NCI-H524 (cell line): ENCODE results near the gene PIK3R6.
"Not testable (repeated sequence)": the region's sequence is repeated elsewhere in the genome, so short reads cannot be mapped to it uniquely, and the experiment has no call there.

Experiments used
- DNase-seq, 2 experiments: peaks; one replicate each; lab custom pipeline; 2025; lab: John Stamatoyannopoulos, UW

The PIK3R6 gene

DNA sequence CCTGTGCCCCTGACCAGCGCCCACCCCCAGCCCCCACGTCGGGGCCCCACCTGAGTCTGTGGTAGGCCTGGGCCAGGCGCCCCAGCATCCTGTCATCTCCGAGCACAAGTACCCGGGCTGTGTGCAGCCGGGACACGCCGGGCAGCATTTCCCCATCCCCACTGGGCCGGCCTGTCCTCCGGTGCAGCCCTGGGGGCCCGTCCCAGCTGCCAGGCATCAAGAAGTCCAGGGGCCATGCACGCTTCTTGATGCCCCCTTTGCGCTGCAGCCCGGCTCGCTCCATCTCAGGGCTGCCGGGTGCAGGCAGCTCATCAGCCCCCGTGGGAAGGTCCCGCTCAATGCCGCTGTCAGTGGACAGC lies 39.0 kb downstream of the PIK3R6 start:
- no peak for DNase-seq

DNA sequence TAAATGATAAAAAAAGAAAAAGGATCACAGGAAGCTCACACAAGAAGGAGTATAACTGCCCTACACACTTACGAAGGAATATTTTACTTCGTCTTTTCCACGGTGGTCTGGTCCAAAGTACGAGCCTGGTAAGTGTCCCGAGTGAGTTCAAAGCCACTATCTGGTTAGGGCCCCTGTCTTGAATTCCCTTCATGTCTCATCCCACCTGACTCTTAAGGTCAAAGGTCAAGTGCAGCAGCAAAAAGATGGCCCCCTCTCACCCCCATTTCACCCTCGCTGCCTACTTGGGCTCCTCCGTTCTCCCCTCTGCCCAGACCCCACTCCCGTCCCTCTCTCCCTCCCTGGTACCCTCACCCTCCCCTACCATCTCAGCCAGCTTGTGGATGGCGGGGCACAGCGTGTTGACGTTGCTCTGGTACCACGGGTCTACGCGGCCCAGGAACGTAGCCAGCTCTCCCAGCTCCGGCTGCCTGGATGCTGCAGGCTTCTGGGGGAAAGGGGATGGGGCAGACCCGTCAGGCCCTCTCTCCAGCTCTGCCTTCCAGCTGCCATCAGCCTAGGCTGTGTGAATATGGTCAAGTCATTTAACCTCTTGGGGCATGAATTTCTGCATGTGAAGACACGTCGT lies 40.6 kb downstream of the PIK3R6 start:
- no peak for DNase-seq

DNA sequence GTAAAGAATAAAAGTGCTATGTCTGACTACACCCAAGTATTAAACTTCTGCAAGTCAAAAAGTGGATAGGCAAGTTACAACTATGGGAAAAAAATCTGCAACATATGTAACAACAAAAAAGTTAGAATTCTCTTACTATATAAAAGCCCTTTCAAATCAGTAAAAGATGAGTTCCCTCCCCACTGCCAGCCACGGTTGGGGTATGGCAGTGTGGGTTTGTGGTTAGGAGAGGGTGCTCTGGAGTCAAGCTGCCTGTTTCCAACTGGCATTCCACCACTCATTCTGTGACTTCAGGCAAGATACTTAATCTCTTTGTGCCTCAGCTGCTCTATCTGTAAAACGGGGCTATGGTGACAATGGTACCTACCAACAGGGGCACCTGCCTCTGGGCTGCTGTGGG lies 41.7 kb downstream of the PIK3R6 start:
- DNase-seq, result no peak

DNA sequence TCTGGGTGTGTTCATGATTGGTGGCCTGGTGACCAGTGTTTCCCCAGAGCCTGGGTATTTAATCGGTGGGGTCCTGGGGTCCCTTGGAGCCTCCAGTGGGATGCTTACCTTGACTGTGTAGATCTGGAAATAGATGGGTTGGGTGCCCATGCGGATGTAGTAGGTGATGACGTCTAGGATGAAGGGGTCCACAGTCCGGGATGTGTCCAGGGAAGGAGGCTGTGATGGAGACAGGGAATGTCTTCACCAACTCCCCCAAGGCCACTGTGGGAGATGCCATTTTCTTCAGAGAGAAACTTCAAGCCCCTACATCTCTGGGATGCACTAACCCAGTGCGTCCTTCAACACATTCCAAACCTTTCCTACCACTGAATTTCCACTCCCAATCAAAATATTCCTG lies 44.2 kb downstream of the PIK3R6 start:
- no peak for DNase-seq

DNA sequence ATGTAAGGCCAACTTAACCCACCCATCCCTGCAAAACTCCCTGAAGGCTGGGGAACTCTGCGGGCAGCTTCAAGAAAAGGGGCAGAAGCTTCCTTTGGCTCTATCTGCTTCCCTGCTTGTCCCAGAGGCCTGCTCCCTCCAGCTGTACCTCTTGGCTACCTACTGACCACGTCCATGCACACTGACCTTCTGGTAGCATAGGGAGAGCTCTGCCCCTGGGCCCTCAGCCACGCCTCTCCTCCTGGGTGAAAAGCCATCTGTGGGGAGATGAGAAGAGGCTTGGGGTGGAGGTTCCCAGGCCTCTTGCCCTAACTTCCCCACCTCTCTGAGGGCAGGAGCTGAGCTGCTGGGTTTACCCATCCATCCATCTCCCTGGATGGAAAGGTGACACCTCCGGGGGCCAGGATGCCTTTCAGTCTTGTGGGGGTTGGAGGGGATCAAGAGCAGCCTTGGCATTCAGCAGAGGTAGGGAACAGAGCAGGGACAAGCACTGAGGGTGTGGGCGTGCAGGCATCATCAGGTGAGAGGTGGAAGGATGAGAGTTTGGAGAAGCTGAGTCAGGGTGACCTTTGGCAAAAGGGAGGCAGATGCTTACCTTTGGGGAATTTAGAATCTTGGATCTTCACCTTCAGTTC lies 45.0 kb downstream of the PIK3R6 start:
- DNase-seq, result no peak

DNA sequence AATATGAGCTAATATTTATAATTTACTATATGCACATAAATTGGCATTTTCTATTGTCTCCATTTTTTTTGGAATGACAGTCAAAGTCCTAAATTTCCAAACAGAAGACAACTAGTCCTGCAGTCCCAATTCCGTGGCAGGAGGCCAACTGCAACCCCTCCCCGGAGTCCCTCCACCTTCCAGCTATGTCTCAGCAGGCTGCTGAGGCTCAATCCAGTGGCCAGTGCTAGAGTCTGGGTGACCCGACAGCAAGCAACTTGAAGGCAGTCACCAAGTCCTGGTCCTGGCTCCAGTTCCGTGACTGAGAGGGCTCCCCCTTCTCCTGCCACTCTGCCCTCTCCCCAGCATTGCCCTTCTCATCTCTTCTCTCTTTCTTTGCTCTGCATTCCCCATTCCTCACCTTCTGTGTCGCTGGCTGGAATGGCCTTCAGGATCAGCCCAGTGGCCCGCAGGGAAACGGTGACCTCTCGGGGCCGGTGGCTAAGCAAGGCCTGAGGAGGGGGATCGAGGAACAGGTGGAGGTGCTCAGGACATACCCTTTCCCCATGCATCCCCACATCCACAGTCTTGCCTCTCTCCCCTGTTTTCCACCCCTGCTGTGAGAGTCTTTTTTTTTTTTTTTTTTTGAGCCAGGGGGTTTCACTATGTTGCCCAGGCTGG lies 45.9 kb downstream of the PIK3R6 start:
- DNase-seq, result no peak

DNA sequence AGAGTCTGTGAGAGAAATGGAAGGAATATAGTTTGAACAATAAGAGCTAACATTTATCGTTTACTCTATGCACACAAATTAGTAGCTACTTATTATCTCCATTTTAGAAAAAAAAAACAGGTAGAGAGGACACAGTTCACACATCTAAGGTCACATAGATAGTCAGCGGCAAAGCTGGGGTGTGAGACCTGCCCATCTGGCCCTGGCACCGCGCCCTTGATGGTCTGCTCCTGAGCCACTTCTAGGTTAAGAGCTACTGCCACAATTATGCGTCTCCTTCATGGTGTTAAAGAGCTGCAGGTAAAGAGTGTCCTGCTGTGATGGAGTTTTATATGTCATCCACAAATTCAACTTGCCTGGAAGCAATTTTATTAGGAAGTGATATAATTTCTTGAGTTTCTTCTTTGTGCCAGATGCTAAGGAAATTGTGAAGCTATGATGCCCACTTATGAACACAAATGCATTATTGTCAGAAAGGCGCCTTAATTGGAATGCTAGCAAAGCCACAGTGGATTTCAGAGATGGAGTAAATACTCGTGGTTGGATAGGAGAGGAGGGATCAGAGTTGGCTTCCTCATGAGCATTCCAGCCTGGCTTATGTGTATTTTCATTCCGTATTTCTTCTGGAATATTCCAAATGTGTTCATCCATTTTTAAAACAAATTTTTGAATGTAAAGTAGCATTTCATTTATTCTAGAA lies 47.0 kb downstream of the PIK3R6 start:
- peak in 1 of 2 experiments; percentile 42 for DNase-seq

DNA sequence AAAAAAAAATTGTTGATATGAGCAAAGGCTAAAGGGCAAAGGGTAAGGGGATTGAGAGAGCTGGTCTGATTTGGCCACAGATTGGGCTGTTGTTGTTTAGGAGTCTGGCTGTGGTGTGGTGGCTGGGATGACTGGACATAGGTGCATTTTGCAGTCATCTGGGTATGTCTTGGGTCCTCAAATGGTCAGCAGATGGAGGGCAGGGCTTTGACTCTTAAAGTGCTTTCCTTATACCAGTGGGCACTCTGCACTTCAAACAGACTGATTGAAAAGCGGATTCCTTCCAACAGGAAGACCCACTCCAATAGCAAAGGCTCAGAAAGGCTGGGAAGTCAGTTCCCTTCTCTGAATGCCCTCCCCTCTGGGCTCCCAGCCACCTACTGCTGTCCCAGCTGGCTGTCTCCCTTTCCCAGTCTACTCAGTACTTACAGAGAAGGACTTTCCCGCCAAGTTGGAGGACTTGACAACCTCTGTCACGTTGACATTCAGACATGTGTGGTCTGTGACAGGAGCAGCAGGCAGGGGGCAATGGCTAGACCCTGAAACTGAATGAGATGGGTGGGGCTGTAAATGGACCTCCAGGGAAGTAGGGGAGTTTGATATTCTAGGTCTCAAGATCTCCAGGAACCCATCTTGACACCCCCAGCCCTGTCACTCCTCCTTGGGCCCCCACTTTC lies 48.7 kb downstream of the PIK3R6 start:
- DNase-seq, result no peak

DNA sequence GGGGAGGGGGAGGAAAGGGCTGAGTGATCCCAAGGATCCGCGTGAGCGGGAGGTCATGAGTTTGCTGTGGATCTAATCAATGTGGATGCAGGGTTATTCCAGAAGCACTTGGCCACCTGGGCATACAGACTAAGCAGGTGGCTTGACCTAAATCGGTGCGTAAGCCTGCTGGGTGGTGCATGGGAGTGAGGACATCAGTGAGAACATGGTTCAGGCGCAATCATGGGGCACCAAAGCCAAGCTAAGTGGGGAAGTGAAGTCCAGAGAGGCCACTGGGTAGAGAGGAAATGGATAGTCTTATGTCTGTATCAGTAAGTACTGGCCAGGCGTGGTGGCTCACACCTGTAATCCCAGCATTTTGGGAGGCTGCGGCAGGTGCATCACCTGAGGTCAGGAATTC lies 49.4 kb downstream of the PIK3R6 start:
- no peak for DNase-seq

DNA sequence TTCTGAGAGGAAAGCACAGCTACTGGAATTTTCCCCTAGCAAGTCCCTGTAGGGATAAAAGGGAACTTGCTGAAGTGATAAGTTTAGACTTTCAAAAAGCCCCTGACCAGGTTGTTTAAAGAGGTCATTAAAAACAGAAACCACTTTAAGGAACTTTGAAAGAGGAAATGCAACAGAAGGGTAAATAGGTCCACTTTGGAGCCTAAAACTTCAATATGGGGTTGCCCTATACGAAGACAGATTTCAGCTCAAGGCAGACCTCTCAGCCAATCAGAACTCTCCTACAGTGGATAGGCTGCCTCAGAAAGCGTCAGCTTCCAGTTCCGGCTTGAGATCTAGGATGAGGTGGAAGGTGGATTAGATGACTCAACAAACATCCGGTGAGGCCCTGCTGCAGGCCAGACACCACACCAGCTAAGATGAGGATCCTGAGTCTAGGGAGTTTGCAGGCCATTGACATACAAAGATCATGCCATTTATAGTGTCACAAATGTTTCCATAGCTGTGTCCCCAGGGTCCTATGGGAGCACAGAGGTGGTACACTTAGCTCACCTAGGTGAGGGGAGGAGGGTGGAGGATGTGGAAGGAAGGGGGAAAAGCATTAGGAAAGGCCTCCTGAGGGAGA lies 60.4 kb downstream of the PIK3R6 start:
- no peak for DNase-seq

DNA sequence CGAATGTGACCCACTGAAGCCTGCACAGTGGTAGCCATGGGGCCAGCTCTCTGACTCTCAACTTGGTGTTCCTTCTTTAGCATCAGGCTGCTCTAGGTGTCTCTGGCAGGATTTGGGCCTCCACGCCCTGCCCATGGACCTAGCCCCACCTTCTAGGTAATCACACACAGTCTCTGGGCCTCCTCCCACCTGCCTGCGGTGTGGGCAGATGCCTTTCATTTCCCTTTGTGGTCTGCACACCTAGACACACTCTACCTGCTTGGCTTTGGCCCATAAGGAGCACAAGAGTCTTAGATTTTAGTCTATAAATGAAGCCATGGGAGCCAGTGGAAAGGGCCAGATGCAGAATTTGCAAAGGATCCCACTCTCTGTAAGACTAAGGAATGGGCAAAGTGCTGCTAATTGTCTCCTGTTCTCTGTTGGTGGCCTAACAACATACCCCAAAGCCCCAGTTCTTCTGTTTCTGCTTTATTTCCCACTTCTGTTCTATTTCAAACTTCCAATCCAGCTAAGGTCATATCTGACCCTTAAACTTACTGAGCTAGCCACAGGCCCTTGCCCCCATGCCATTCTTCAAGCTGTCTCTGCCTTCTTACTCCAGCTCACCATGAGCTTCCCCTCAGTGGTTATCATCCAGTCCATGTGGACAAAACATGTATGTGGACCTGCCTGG lies 61.1 kb downstream of the PIK3R6 start:
- no peak for DNase-seq

DNA sequence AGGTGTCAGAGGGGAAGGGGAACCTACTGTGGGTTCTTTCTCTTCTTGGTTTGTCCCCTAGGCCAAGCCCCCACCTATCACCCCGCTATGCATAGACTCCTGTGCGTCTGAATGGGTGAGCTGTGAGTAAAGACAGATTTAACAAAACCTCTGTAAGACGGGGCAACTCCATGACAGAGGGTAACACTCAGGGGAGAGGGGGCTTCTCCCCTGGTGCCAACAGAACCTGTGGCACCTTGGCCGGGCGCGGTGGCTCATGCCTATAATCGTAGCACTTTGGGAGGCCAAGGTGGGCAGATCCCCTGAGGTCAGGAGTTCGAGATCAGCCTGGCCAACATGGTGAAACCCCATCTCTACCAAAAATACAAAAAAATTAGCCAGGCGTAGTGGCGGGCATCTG lies 62.1 kb downstream of the PIK3R6 start:
- not testable (repeated sequence) for DNase-seq

DNA sequence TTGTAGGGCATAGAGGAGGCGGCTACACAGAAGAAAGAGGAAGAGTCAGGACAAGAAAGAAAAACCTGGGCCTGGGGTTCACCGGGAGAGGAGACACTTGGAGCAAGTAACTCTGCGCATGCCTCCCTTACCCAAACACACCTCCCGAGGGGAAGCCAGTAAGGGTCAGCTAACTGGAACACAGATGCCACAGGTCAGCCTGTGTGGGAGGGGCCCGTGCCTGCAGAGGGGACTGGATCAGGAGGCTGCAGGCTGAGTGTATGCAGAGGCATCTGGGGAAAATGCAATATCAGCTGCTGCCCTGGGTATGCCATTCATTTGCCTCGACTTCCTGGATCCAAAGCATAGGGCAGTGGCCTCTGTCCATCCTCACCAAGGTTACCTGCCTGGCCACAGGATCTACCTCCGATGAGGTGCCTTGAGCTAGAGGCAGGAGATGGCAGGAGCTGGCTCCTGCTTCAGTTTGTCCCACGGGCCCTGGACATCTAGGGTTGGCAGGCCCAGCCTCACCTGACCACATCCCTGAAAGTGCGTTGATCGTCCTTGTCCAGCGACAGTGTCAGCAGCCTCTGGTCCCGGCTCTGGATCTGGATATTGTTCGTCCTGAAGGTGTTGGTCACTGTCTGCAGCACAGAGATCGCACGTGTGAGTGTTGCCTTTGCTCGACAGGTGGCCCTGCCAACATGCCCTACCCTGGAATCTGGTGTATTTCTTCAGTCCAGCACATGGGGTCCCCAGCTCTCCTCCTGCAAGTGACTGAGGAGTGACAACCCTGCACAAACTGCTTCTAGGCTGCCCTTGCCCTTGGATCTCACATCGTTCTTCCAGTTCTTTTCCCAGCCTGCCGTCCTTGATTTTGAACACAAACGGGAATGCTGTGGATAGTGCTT lies 63.7 kb downstream of the PIK3R6 start:
- DNase-seq, result peak; percentile 4 to 42

DNA sequence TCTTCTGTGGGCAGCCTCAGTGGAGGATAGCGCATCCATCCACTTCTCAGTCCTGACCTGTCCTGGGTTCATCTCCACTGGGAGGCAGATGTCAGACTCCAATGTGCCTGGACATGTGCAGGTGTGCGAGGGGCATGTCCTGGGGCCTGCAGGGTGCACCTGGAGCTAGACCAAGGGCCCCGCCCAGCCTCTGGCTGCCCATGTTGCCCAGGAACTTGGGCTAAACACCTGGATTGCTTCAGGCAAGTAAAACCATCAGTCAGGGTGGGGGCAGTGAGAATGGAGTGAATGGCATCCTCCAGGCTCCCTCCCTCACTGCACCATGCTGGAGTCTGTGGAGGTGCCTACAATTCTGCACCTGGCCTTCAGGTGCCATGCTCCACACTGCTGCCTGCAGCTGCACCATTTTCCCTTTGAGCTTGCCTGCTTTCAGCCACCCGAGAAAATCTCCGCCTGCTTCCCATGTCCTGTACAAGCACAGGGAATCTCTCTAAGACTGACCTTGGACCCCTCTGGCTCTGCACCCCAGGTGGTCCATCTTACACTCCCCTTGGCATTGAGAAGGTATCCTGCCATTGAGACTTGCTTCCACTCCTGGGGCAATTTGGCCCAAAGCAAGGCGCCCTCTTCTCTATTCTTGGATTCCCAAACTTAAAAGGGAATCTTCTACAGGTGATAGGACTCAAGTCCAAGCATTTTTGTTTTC lies 66.2 kb downstream of the PIK3R6 start:
- no peak for DNase-seq

DNA sequence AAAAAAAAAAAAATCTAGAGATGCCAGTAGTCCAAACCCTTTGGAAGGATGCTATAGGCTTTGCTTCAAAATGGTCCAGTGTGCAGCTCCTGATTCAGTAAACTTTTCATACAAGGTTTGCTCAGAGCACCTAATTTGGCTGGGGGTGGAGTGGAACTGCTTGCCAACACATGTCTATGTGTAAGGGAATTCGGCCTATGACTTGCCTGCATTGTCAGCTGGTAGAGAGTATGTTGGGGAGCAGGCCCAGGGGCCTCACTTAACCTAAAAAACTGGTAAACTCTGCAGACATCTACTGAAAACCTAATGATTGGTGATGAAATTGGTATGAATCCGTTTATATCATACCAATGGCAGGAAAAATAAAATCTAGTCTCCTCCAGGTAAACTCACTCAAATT lies 66.8 kb downstream of the PIK3R6 start:
- no peak for DNase-seq

DNA sequence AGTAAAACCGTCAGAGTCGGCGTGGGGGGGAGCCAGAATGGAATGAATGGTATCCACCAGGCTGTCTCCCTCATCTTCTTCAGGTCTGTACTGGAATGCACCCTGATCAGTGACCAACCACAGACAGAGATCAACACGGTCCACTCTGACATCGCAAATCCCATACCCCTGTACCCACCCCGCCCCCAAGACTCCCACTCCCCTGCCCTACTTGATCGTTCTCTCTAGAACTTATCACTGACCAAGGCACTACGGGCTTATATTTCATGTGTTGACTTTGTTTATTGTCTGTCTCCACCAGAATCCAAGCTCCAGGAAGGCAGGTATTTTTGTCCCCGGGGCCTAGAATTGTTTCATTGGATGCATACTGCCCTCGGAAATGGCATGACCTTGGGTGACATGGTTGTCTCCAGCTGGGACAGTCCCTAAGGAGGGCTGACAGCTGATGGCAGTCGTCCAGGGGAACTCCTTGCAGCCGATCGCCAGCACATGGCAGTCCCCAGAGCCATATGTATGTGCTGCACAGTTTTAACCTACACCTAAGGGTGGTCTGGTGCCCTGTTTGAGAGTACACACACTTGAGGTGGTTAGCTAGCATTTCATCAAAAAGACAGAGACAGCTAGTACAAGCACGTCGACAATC lies 67.8 kb downstream of the PIK3R6 start:
- peak in 1 of 2 experiments; percentile 2 for DNase-seq

DNA sequence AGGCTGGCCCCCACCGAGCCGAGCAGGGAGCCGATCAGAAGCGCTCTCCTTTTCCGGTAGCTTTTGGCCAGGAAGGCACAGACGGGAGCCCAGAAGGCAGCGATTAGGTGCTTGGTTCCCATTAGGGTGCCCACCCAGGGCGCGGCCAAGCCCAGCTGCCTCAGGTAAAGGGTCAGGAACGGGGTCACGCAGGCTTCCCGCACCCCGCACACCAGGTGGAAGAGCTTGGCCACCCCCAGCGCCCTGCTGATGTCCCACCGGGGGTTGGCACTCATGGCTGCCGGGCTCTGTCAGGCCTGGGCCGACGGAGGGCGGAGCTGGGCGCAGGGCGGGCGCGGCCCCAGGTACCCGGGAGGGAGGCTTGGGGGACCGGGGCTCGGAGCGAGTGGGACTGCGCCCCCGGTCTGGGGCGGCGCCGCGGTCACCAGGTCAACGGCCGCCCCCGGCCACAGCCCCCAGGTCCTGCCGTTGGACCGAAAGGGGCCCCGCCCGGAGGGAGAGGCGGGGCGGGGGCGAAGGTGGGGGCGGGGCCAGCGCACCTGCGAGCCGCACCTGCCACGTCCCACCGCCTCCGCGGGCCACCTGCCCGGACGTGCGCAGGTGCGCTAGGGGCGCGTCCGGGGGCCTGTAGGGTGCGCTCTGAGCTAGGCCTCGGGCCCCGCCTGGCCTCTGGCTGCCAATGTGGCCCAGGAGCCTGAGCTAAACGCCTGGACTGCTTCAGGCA lies 68.5 kb downstream of the PIK3R6 start, which contains the start of gene MFSD6L:
Gene MFSD6L, minus strand, starts transcription at position 520 of the 724 bp plus-strand sequence. Its CDS starts 245 bp downstream, at position 275.
- DNase-seq, result peak in 1 of 2 experiments; percentile 5

DNA sequence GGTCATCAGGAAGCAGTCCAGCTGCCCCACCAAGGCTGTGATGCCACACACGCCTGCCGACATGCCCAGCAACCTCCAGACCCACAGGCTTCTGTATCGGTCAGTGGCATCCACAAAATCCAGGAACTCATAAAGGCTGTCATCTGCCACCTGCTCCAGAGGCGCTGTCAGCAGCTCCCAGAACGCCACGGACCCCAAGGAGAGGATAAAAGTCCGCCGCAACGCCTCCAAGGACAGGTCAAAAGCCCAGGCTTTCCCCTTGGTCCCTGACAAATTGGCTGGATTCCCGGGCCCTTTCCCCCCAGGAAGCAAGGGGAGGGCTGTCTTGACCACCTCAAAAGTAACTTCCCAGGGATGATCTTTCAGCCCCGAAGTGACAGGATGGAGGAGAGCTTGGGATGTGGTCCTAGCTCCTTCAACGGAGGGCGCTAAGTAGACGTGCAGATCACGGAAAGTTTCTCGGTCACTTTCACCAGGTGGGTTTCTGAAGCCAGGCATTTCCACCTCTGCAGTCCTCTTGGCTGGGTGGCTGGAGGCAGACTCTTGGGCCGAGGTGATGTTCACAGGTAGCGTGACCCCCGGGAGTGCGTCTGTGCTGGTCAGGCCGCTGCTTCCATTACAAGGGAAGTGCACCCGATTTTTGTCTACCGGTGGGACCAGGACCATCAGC lies 69.2 kb downstream of the PIK3R6 start:
- no peak for DNase-seq
